Pancreas (tissue), 10 donors: Measurements from ENCODE around the gene NELFB. TPM values are rescaled to one million over a fixed set of nuclear protein-coding genes. Genes with fewer than 3 reads are reported as not detected.

Experiments used
- ATAC-seq, 4 donors: fragments of 200-7000 bp; cut with Tn5 transposase; one replicate each; pipeline versions ENCODE4 v1.8.0 to v1.9.1; 2020; ENCODE audit warnings: mild to moderate bottlenecking in 4 of 4, moderate library complexity in 4 of 4
- DNase-seq, 6 donors: peaks; one replicate each; pipeline ENCODE4 v3.0.0-alpha.2; 2020
- FAIRE-seq: peaks from 2 replicates; lab custom pipeline; 2012; peaks lifted over from hg19 to GRCh38; lab: Jason Lieb, UNC
- H3K27ac ChIP-seq, 4 donors: fragments of 200-600 bp; sonication (generic); 1 replicate in 3 of 4; 2 replicates in 1 of 4; pipeline versions ENCODE4 v1.5.0 to v1.8.0; 2020
- H3K27me3 ChIP-seq, 4 donors: fragments of 200-600 bp; one replicate each; pipeline ENCODE4 v1.8.0; 2021
- H3K36me3 ChIP-seq, 3 donors: fragments of 200-600 bp; sonication (generic) in 1 of 3; one replicate each; pipeline versions ENCODE4 v1.5.0 to v1.8.0; 2020 to 2021
- H3K4me1 ChIP-seq, 3 donors: fragments of 200-600 bp; one replicate each; pipeline ENCODE4 v1.8.0; 2021
- H3K4me3 ChIP-seq, 4 donors: fragments of 200-600 bp; sonication (generic) in 2 of 4; one replicate each; pipeline versions ENCODE4 v1.5.0 to v1.8.0; 2020 to 2021
- H3K9me3 ChIP-seq, 4 donors: fragments of 200-600 bp; one replicate each; pipeline ENCODE4 v1.8.0; 2021
- WGBS, 2 donors: extraction: QIAGEN DNeasy Blood & Tissue Kit; methylation state at CpG; one replicate each; pipeline ENCODE4 v1.1.7; 2013; 5-methylcytosine and 5-hydroxymethylcytosine counted together
- intact Hi-C, 3 donors: fragments of 100-400 bp; cut with DNase I; formaldehyde crosslinking; loops; one replicate each; pipeline versions ENCODE4 v1.11.1 to v1.14.2; 2022
- polyA plus RNA-seq, 2 donors: library from polyadenylated mRNA; stranded (reverse); fragments of 200-250 nt; gene quantifications; one replicate each; pipeline ENCODE4 v1.2.3, GENCODE V29; 2013
- total RNA-seq, 6 donors: library from RNA; stranded (reverse); fragmentation: NEBNext Ultra II Directional in 4 of 6; extraction: Animal tissue kit (Norgen Biotek cat#: 25700) in 4 of 6; gene quantifications; one replicate each; pipeline versions ENCODE4 v1.2.1 to v1.2.4, GENCODE V29; 2021 to 2023
- TF ChIP-seq, protein P1 (sequence below), 4 donors: fragments of 200-600 bp; sonication (generic) in 3 of 4; IDR thresholded peaks; one replicate each; pipeline versions ENCODE4 v1.5.0 to v1.8.0; 2021; ENCODE audit warnings: antibody characterized with exemption in 4 of 4
- donor health status: healthy with polysubstance abuse.
- donor health status: DM: no; HTN: no; CAD: no; lungs with moderate emphysema.
- donor health status: DM: no; HTN: no; CAD: no.
- donor health status: control.
- donor health status: control.
- donor health status: Bipolar disorder and iron deficiency.
- donor health status: DM: yes; HTN: yes; CAD: no.
- donor health status: DM: no; HTN: no; CAD: no.
- donor health status: DM: no; HTN: no; CAD: no.
- donor health status: DM: yes; HTN: yes; CAD: no.

NELFB gene
- total and polyA plus RNA-seq, 8 donors = 22.3 to 34.2 (median 29.5) TPM

DNA sequence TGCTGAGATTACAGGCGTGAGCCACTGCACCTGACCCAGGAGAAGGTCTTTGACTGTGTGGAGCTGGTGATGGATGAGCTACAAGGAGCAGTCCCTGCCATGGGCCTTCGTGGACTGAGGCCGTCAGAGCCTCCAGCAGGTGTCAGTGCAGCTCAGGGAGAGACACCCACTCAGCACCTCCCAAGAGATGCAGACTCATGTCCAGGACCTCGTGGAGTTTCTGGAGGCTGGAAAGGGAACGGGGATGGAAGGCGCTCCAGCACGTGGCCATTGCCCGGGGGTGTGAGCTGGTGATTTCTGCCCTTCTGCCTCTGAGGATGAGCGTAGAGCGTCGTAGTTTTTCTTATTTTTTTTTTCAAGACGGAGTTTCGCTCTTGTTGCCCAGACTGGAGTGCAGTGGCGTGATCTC lies 31.9 kb downstream of the NELFB start:
- Histone ChIP-seq H3K4me1 (no peaks in the 10 kb centered on the region), H3K4me3 (no peak overlapping the region), H3K9me3 (no peaks in the 10 kb centered on the region), H3K27me3 (no peaks in the 10 kb centered on the region), H3K36me3 (no peaks in the 10 kb centered on the region), H3K27ac (no peak overlapping the region)
- intact Hi-C loops = no loop called here
- FAIRE-seq (no peak), DNase-seq (peak; percentile 73 to 91 (median 79)), ATAC-seq (peak; percentile 97 to 100 (median 99))
- TF ChIP-seq, protein P1, sequence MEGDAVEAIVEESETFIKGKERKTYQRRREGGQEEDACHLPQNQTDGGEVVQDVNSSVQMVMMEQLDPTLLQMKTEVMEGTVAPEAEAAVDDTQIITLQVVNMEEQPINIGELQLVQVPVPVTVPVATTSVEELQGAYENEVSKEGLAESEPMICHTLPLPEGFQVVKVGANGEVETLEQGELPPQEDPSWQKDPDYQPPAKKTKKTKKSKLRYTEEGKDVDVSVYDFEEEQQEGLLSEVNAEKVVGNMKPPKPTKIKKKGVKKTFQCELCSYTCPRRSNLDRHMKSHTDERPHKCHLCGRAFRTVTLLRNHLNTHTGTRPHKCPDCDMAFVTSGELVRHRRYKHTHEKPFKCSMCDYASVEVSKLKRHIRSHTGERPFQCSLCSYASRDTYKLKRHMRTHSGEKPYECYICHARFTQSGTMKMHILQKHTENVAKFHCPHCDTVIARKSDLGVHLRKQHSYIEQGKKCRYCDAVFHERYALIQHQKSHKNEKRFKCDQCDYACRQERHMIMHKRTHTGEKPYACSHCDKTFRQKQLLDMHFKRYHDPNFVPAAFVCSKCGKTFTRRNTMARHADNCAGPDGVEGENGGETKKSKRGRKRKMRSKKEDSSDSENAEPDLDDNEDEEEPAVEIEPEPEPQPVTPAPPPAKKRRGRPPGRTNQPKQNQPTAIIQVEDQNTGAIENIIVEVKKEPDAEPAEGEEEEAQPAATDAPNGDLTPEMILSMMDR (IDR thresholded peaks at IDR 0.05) = peak; percentile 51 to 62 (median 58)
- 31 to 36% methylated on average over 14 of the region's 14 CpGs for whole genome bisulfite sequencing, 2 donors

DNA sequence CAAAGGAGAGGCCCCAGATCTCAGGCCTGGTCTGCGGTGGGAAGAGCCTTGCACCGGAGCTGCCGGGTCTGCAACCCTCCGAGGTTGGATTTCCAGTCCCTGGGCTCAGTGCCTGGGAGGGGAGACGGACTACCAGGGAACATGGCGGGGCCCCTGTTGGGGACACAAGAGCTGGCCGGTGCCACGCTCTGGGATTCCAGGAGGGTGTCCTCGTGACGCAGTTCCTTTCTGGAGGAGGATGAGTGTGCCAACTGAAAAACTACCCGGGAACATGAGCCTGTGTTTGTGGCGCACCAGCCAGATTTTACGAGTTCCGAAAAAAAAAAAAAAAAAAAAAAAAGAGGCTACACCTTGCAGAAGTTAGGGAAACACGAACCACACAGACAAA lies 38.0 kb downstream of the NELFB start:
- no peaks in the 10 kb centered on the region for H3K9me3 ChIP-seq
- H3K27me3 ChIP-seq = no peaks in the 10 kb centered on the region
- DNase-seq = peak; percentile 48 to 83 (median 64)
- peak overlapping the region in 1 of 4 donors; percentile 22 for H3K4me3 ChIP-seq
- peak overlapping the region; percentile 82 to 93 (median 88) for H3K27ac ChIP-seq
- peaks cover 14 to 22% (median 20%) of the 10 kb centered on the region in 3 donors for H3K4me1 ChIP-seq
- ATAC-seq = peak; percentile 2 to 32 (median 8)
- FAIRE-seq = no peak
- no peaks in the 10 kb centered on the region for H3K36me3 ChIP-seq
- 26 to 32% methylated on average over 15 of the region's 15 CpGs for WGBS, 2 donors
- TF ChIP-seq, protein P1 (IDR thresholded peaks at IDR 0.05) = no peak
- intact Hi-C loops = loop anchor here in 1 of 3 donors (10.0 kb wide), 1 partner anchor 232 kb away; no protein-coding TSS in a partner anchor

DNA sequence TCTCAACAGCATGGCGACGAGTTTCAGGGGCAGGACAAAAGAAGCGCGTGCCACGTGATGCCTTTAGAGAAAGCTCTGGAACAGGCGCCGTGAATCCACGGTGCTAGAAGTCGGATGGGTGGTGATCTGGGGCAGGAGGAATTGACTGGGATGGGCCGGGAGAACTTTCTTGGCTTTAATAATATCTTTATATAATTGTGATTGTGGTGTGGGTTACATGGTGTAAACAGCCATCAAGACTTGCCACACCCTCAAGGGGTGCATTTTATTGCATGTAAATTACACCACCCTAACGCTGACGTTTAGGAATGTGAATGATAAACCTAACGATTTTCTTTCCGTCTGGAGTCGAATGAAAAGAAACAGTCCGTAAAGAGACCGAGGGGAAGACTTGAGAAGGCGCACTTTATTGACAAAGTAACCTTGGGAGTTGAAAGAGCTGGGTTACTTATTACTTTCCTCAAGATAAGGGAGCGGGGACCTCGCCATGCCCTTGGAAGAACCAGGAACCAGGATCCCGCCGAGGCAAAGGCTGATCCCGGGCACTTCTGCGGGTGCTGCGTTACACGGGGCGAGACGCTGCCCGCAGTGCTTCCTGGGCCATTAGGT lies 38.5 kb downstream of the NELFB start:
- Histone ChIP-seq H3K36me3 (no peaks in the 10 kb centered on the region), H3K27me3 (no peaks in the 10 kb centered on the region), H3K4me1 (peaks cover 14 to 26% (median 22%) of the 10 kb centered on the region in 3 donors), H3K27ac (peak overlapping the region; percentile 82 to 93 (median 88)), H3K9me3 (no peaks in the 10 kb centered on the region), H3K4me3 (peak overlapping the region in 2 of 4 donors; percentile 10 to 22)
- peak; percentile 73 to 79 (median 74) for ATAC-seq
- TF ChIP-seq, protein P1 (IDR thresholded peaks at IDR 0.05) = no peak
- intact Hi-C loops = loop anchor here in 1 of 3 donors (10.0 kb wide), 1 partner anchor 231 kb away; no protein-coding TSS in a partner anchor
- WGBS, 2 donors = 13 to 18% methylated on average over 29 of the region's 29 CpGs
- FAIRE-seq = peak; percentile 39
- DNase-seq = peak; percentile 53 to 92 (median 84)

DNA sequence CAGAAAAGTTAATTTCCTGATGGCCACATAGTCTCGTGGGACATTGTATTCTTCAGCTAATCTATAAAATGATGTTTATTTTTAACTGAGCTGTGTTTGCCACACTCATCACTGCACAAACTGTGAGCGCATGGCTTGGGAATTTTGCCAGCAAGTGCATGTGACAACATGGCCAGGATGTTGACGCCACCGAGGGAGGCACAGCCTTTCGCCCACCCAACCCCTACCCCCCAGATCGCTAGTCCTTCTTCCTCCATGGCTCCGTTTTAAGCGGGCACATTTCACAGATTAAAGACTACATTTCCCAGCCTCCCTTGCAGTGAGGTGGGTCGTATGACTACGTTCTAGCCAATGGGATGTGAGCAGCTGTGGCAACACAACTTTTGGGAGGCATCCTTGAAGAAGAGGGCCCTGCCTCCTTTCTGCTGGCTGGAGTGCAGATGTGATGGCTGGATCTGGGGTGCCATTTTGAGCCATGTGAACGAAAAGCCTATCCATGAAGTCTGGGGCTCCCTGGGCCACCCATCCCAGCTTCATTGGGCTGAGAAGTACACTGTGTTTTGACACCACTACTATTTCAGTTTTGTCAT lies 39.1 kb downstream of the NELFB start:
- TF ChIP-seq, protein P1 (IDR thresholded peaks at IDR 0.05) = no peak
- peak; percentile 75 to 91 (median 86) for DNase-seq
- intact Hi-C loops = loop anchor here in 1 of 3 donors (10.0 kb wide), 1 partner anchor 231 kb away; no protein-coding TSS in a partner anchor
- Histone ChIP-seq H3K4me3 (peak overlapping the region in 2 of 4 donors; percentile 10 to 22), H3K36me3 (no peaks in the 10 kb centered on the region), H3K9me3 (no peaks in the 10 kb centered on the region), H3K27ac (peak overlapping the region; percentile 82 to 93 (median 88)), H3K27me3 (no peaks in the 10 kb centered on the region), H3K4me1 (peaks cover 16 to 32% (median 22%) of the 10 kb centered on the region in 3 donors)
- peak; percentile 57 to 73 (median 70) for ATAC-seq
- whole genome bisulfite sequencing, 2 donors = 10 to 16% methylated on average over 11 of the region's 11 CpGs
- FAIRE-seq = no peak
